Spleen (tissue), 11 donors: ENCODE measurements around the gene SNAPC1. TPM values are rescaled to one million over a fixed set of nuclear protein-coding genes. Genes with fewer than 3 reads are reported as not detected.

ENCODE experiments used
- DNase-seq: peaks from one replicate; pipeline ENCODE4 v3.0.0-alpha.2; 2020
- H3K27ac ChIP-seq, 8 donors: fragments of 200-600 bp; sonication (generic) in 7 of 8; 1 replicate in 4 of 8; 2 replicates in 4 of 8; pipeline versions ENCODE4 v1.5.0 to v1.8.0; 2016 to 2021; ENCODE audit warnings: inconsistent platforms in 4 of 8, mild to moderate bottlenecking in 4 of 8, moderate library complexity in 1 of 8
- H3K27me3 ChIP-seq, 7 donors: fragments of 200-600 bp; sonication (generic) in 6 of 7; replicated peaks in 1 of 7; 1 replicate in 4 of 7; 2 replicates in 3 of 7; pipeline versions ENCODE4 v1.5.0 to v1.8.0; 2016 to 2021; ENCODE audit warnings: inconsistent platforms in 3 of 7, mild to moderate bottlenecking in 1 of 7
- H3K36me3 ChIP-seq, 6 donors: fragments of 200-600 bp; sonication (generic) in 5 of 6; 1 replicate in 4 of 6; 2 replicates in 2 of 6; pipeline versions ENCODE4 v1.5.0 to v1.8.0; 2016 to 2021; ENCODE audit warnings: inconsistent platforms in 2 of 6
- H3K4me1 ChIP-seq, 6 donors: fragments of 200-600 bp; sonication (generic) in 5 of 6; 1 replicate in 3 of 6; 2 replicates in 3 of 6; pipeline versions ENCODE4 v1.5.0 to v1.8.0; 2016 to 2021; ENCODE audit warnings: inconsistent platforms in 3 of 6
- H3K4me3 ChIP-seq, 8 donors: fragments of 200-600 bp; sonication (generic) in 7 of 8; 1 replicate in 4 of 8; 2 replicates in 4 of 8; pipeline versions ENCODE4 v1.5.0 to v1.8.0; 2016 to 2021; ENCODE audit warnings: inconsistent platforms in 4 of 8, mild to moderate bottlenecking in 4 of 8, moderate library complexity in 2 of 8
- H3K9me3 ChIP-seq, 8 donors: fragments of 200-600 bp; sonication (generic) in 7 of 8; 1 replicate in 4 of 8; 2 replicates in 4 of 8; pipeline versions ENCODE4 v1.5.0 to v1.8.0; 2016 to 2021; ENCODE audit warnings: inconsistent platforms in 4 of 8
- CTCF ChIP-seq, 11 experiments: fragments of 200-600 bp in 7 of 11; fragments of 450-650 bp in 4 of 11; sonication (generic) in 4 of 11; IDR thresholded peaks in 8 of 11; conservative IDR thresholded peaks in 3 of 11; 1 replicate in 7 of 11; 2 replicates in 4 of 11; pipeline versions ENCODE4 v1.4.0 to v1.8.0; 2016 to 2021; ENCODE audit warnings: antibody characterized with exemption in 11 of 11, inconsistent platforms in 4 of 11, mild to moderate bottlenecking in 1 of 11
- POLR2A ChIP-seq, 3 donors: fragments of 450-650 bp; IDR thresholded peaks; one replicate each; pipeline ENCODE4 v1.5.1; 2017; ENCODE audit warnings: antibody characterized with exemption in 3 of 3, mild to moderate bottlenecking in 1 of 3
- POLR2AphosphoS5 ChIP-seq, 3 donors: sonication (generic); formaldehyde crosslinking; IDR thresholded peaks; one replicate each; pipeline ENCODE4 v1.5.1; 2017; ENCODE audit warnings: antibody characterized with exemption in 3 of 3
- WGBS, 5 donors: extraction: QIAGEN DNeasy Blood & Tissue Kit in 3 of 5; methylation state at CpG; one replicate each; pipeline versions ENCODE4 v1.1.5 to v1.1.7; 2013 to 2018; 5-methylcytosine and 5-hydroxymethylcytosine counted together
- intact Hi-C: fragments of 100-400 bp; cut with DNase I; formaldehyde crosslinking; loops from one replicate; pipeline ENCODE4 v1.15.0; 2023; ENCODE audit warnings: low total_unique reads
- polyA plus RNA-seq, 3 donors: library from polyadenylated mRNA; stranded (reverse); fragments of 200-250 nt; gene quantifications; one replicate each; pipeline ENCODE4 v1.2.1, GENCODE V29; 2013
- total RNA-seq, 7 donors: library from RNA; depleted of rRNA in 3 of 7; stranded (reverse); fragments of >200 nt in 3 of 7; fragmentation: NEBNext Ultra II Directional in 4 of 7; extraction: Animal tissue kit (Norgen Biotek cat#: 25700) in 4 of 7; gene quantifications; one replicate each; pipeline versions ENCODE4 v1.1.0 to v1.2.1, GENCODE V29; 2016 to 2021
- donor health status: healthy with polysubstance abuse.
- donor health status: DM: no; HTN: no; CAD: no; lungs with moderate emphysema.
- donor health status: DM: no; HTN: no; CAD: no.
- donor health status: Bipolar disorder and iron deficiency.
- donor health status: healthy.
- donor health status: DM: no; HTN: no; CAD: no.
- donor health status: DM: yes; HTN: yes; CAD: no.

Gene SNAPC1
- total and polyA plus RNA-seq, 10 donors, result 3.3 to 12.2 (median 5.8) TPM

- WGBS, 5 donors, result 74 to 88% (median 81%) methylated on average over 4 of the region's 4 CpGs
- Histone ChIP-seq H3K27ac (peak overlapping the region in 1 of 8 donors; percentile 1), H3K4me3 (no peak overlapping the region), H3K36me3 (peaks cover 11 to 100% (median 92%) of the 10 kb centered on the region in 6 donors), H3K4me1 (peaks cover 0 to 8% (median 0%) of the 10 kb centered on the region in 6 donors), H3K27me3 (no peaks in the 10 kb centered on the region), H3K9me3 (no peaks in the 10 kb centered on the region)
- DNase-seq, result no peak
- intact Hi-C loops, result no loop called here
- TF ChIP-seq POLR2AphosphoS5 (IDR thresholded peaks at IDR 0.05) (no peak), CTCF (IDR thresholded peaks at IDR 0.05 in 8 of 11, conservative IDR thresholded peaks at IDR 0.05 in 3 of 11) (no peak), POLR2A (IDR thresholded peaks at IDR 0.05) (no peak)
Measured at GRCh38 chr14:61736751-61737150, 25.5 kb upstream of the SNAPC1 start.

DNA sequence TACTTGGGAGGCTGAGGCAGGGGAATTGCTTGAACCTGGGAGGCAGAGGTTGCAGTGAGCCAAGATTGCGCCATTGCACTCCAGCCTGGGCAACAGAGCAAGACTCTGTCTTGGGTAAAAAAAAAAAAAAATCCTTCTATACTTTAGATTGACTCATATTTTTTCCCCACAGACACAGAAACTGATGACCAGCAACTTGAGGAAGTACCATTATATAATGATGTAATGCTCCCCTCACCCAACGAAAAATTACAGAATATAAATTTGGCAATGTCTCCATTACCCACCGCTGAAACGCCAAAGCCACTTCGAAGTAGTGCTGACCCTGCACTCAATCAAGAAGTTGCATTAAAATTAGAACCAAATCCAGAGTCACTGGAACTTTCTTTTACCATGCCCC is 24.3 kb upstream of the SNAPC1 start:
- H3K9me3 ChIP-seq, result no peaks in the 10 kb centered on the region
- H3K27ac ChIP-seq, result peak overlapping the region in 4 of 8 donors; percentile 24 to 53 (median 42)
- H3K4me3 ChIP-seq, result no peak overlapping the region
- H3K27me3 ChIP-seq, result no peaks in the 10 kb centered on the region
- peaks cover 0 to 8% (median 0%) of the 10 kb centered on the region in 6 donors for H3K4me1 ChIP-seq
- 62 to 92% (median 73%) methylated on average over 5 of the region's 5 CpGs for WGBS, 5 donors
- no peak for DNase-seq
- peaks cover 11 to 100% (median 93%) of the 10 kb centered on the region in 6 donors for H3K36me3 ChIP-seq
- TF ChIP-seq POLR2AphosphoS5 (IDR thresholded peaks at IDR 0.05) (peak in 1 of 3 donors; percentile 42), CTCF (IDR thresholded peaks at IDR 0.05 in 8 of 11, conservative IDR thresholded peaks at IDR 0.05 in 3 of 11) (no peak), POLR2A (IDR thresholded peaks at IDR 0.05) (no peak)
- intact Hi-C loops, result no loop called here

DNA sequence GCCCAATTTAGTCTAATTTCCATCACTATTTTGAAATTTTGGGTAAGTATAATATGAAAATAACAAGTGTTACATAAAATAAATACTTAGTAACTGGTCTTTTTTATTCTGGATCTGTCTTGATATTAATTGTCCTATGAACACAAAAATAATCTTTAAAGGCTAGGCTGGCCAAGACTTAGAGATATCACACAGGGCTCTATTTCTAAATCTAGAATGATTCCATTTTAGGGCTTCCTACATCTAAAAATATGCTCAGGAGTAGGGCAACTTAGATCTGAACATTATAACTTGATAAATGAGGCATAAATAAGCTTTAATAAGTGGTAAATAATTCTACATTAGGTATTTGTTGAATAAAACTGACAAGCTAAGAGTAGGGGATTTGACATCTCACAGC is 23.1 kb upstream of the SNAPC1 start:
- no peak for DNase-seq
- Histone ChIP-seq H3K27ac (no peak overlapping the region), H3K4me1 (peaks cover 0 to 8% (median 0%) of the 10 kb centered on the region in 6 donors), H3K9me3 (no peaks in the 10 kb centered on the region), H3K4me3 (no peak overlapping the region), H3K27me3 (no peaks in the 10 kb centered on the region), H3K36me3 (peaks cover 11 to 100% (median 93%) of the 10 kb centered on the region in 6 donors)
- intact Hi-C loops, result no loop called here
- TF ChIP-seq POLR2AphosphoS5 (IDR thresholded peaks at IDR 0.05) (no peak), CTCF (IDR thresholded peaks at IDR 0.05 in 8 of 11, conservative IDR thresholded peaks at IDR 0.05 in 3 of 11) (no peak), POLR2A (IDR thresholded peaks at IDR 0.05) (no peak)

GRCh38 chr14:61742371-61742770 is 19.8 kb upstream of the SNAPC1 start:
- H3K4me3 ChIP-seq, result no peak overlapping the region
- H3K4me1 ChIP-seq, result no peaks in the 10 kb centered on the region
- no peaks in the 10 kb centered on the region for H3K9me3 ChIP-seq
- H3K27me3 ChIP-seq, result no peaks in the 10 kb centered on the region
- DNase-seq, result no peak
- 95 to 96% (median 95%) methylated on average over 6 of the region's 6 CpGs for WGBS, 5 donors
- intact Hi-C loops, result no loop called here
- H3K36me3 ChIP-seq, result peaks cover 15 to 100% (median 92%) of the 10 kb centered on the region in 6 donors
- TF ChIP-seq POLR2A (IDR thresholded peaks at IDR 0.05) (no peak), POLR2AphosphoS5 (IDR thresholded peaks at IDR 0.05) (no peak), CTCF (IDR thresholded peaks at IDR 0.05 in 8 of 11, conservative IDR thresholded peaks at IDR 0.05 in 3 of 11) (no peak)
- H3K27ac ChIP-seq, result no peak overlapping the region
